Gastroesophageal sphincter (tissue), 4 donors: ENCODE data around the gene UNC5A. TPM values are rescaled to one million over a fixed set of nuclear protein-coding genes. Genes with fewer than 3 reads are reported as not detected.

Source experiments
- ATAC-seq: fragments of 150-250 bp; one replicate; pipeline ENCODE4 v1.9.1; 2016; ENCODE audit warnings: mild to moderate bottlenecking, moderate library complexity
- H3K27ac ChIP-seq, 4 donors: fragments of 200-600 bp; sonication (generic) in 3 of 4; 1 replicate in 3 of 4; 2 replicates in 1 of 4; pipeline ENCODE4 v1.5.1; 2016 to 2019
- H3K27me3 ChIP-seq: fragments of 200-600 bp; sonication (generic); one replicate; pipeline ENCODE4 v1.5.1; 2019
- H3K36me3 ChIP-seq, 2 donors: fragments of 200-600 bp; sonication (generic); one replicate each; pipeline ENCODE4 v1.5.1; 2019; ENCODE audit warnings: control low read depth in 1 of 2
- H3K4me1 ChIP-seq, 3 donors: fragments of 200-600 bp; sonication (generic); 1 replicate in 2 of 3; 2 replicates in 1 of 3; pipeline ENCODE4 v1.5.1; 2016 to 2019; ENCODE audit warnings: control low read depth in 2 of 3
- H3K4me3 ChIP-seq, 2 donors: fragments of 200-600 bp; sonication (generic); one replicate each; pipeline ENCODE4 v1.5.1; 2019; ENCODE audit warnings: mild to moderate bottlenecking in 1 of 2, moderate library complexity in 1 of 2
- H3K9me3 ChIP-seq, 3 donors: fragments of 200-600 bp; sonication (generic); one replicate each; pipeline ENCODE4 v1.5.1; 2017 to 2019; ENCODE audit warnings: control low read depth in 2 of 3
- EP300 ChIP-seq: sonication (generic); formaldehyde crosslinking; IDR thresholded peaks from one replicate; pipeline ENCODE4 v1.6.1; 2017; ENCODE audit warnings: antibody characterized with exemption, mild to moderate bottlenecking
- POLR2A ChIP-seq, 2 donors: fragments of 450-650 bp; IDR thresholded peaks; one replicate each; pipeline ENCODE4 v1.6.1; 2017; ENCODE audit warnings: antibody characterized with exemption in 2 of 2, mild to moderate bottlenecking in 2 of 2, moderate library complexity in 1 of 2
- POLR2AphosphoS5 ChIP-seq: sonication (generic); formaldehyde crosslinking; IDR thresholded peaks from one replicate; pipeline ENCODE4 v1.6.1; 2017; ENCODE audit warnings: antibody characterized with exemption
- WGBS, 2 donors: methylation state at CpG; one replicate each; pipeline ENCODE4 v1.1.5; 2018; ENCODE audit warnings: low coverage in 1 of 2; 5-methylcytosine and 5-hydroxymethylcytosine counted together
- total RNA-seq, 4 donors: library from RNA; depleted of rRNA; stranded (reverse); fragments of >200 nt; gene quantifications; one replicate each; pipeline ENCODE4 v1.1.0, GENCODE V29; 2016
- TF ChIP-seq, protein P1 (sequence below), 4 experiments: fragments of 200-600 bp in 2 of 4; fragments of 450-650 bp in 2 of 4; sonication (generic) in 1 of 4; IDR thresholded peaks; one replicate each; pipeline ENCODE4 v1.5.1; 2017 to 2019; ENCODE audit warnings: antibody characterized with exemption in 4 of 4, mild to moderate bottlenecking in 2 of 4, moderate library complexity in 2 of 4

UNC5A gene
- total RNA-seq, 4 donors from 2014 or later = 0.27 TPM; not detected in 3

GRCh38 chr5:176860381-176860780 lies 50.0 kb downstream of the UNC5A start:
- Histone ChIP-seq H3K4me3 (no peak overlapping the region), H3K27ac (no peak overlapping the region), H3K9me3 (no peaks in the 10 kb centered on the region), H3K27me3 (peaks cover 83% of the 10 kb centered on the region), H3K4me1 (no peaks in the 10 kb centered on the region), H3K36me3 (no peaks in the 10 kb centered on the region)
- ATAC-seq = no peak
- no CpG with 5 or more reads among the region's 11 CpGs for WGBS, 2 donors
- no peak for TF ChIP-seq EP300
- TF ChIP-seq POLR2AphosphoS5 = no peak
- TF ChIP-seq POLR2A (IDR thresholded peaks at IDR 0.05) = no peak

- H3K4me3 ChIP-seq = no peak overlapping the region
- ATAC-seq = no peak
- H3K27ac ChIP-seq = no peak overlapping the region
- WGBS, 2 donors = no CpG with 5 or more reads among the region's 11 CpGs
- H3K4me1 ChIP-seq = no peaks in the 10 kb centered on the region
- TF ChIP-seq, protein P1, sequence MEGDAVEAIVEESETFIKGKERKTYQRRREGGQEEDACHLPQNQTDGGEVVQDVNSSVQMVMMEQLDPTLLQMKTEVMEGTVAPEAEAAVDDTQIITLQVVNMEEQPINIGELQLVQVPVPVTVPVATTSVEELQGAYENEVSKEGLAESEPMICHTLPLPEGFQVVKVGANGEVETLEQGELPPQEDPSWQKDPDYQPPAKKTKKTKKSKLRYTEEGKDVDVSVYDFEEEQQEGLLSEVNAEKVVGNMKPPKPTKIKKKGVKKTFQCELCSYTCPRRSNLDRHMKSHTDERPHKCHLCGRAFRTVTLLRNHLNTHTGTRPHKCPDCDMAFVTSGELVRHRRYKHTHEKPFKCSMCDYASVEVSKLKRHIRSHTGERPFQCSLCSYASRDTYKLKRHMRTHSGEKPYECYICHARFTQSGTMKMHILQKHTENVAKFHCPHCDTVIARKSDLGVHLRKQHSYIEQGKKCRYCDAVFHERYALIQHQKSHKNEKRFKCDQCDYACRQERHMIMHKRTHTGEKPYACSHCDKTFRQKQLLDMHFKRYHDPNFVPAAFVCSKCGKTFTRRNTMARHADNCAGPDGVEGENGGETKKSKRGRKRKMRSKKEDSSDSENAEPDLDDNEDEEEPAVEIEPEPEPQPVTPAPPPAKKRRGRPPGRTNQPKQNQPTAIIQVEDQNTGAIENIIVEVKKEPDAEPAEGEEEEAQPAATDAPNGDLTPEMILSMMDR (IDR thresholded peaks at IDR 0.05) = no peak
- TF ChIP-seq POLR2AphosphoS5 = no peak
- no peak for TF ChIP-seq POLR2A (IDR thresholded peaks at IDR 0.05)
- TF ChIP-seq EP300 = no peak
- no peaks in the 10 kb centered on the region for H3K9me3 ChIP-seq
- H3K27me3 ChIP-seq = peaks cover 83% of the 10 kb centered on the region
- H3K36me3 ChIP-seq = no peaks in the 10 kb centered on the region
These were observed 50.9 kb downstream of the UNC5A start for GRCh38 chr5:176861276-176861675.

GRCh38 chr5:176862330-176862995 lies 52.1 kb downstream of the UNC5A start:
- no peaks in the 10 kb centered on the region for H3K9me3 ChIP-seq
- no peaks in the 10 kb centered on the region for H3K4me1 ChIP-seq
- TF ChIP-seq POLR2AphosphoS5 = no peak
- no peak for TF ChIP-seq POLR2A (IDR thresholded peaks at IDR 0.05)
- TF ChIP-seq, protein P1 (IDR thresholded peaks at IDR 0.05) = no peak
- no peak for TF ChIP-seq EP300
- no peaks in the 10 kb centered on the region for H3K36me3 ChIP-seq
- H3K27me3 ChIP-seq = peaks cover 84% of the 10 kb centered on the region
- ATAC-seq = no peak
- H3K4me3 ChIP-seq = no peak overlapping the region
- no peak overlapping the region for H3K27ac ChIP-seq
- WGBS, 2 donors = 63% methylated on average over 4 of the region's 28 CpGs; no CpG with 5 or more reads in 1 of the 2 donors

- 21 to 25% methylated on average over 5 to 8 of the region's 15 CpGs for WGBS, 2 donors
- no peaks in the 10 kb centered on the region for H3K9me3 ChIP-seq
- H3K27ac ChIP-seq = no peak overlapping the region
- H3K36me3 ChIP-seq = no peaks in the 10 kb centered on the region
- no peak overlapping the region for H3K4me3 ChIP-seq
- H3K27me3 ChIP-seq = peaks cover 84% of the 10 kb centered on the region
- no peaks in the 10 kb centered on the region for H3K4me1 ChIP-seq
- TF ChIP-seq POLR2A (IDR thresholded peaks at IDR 0.05) (no peak), POLR2AphosphoS5 (no peak), EP300 (no peak)
- TF ChIP-seq, protein P1 (IDR thresholded peaks at IDR 0.05) = no peak
- ATAC-seq = no peak
These were observed 52.8 kb downstream of the UNC5A start for GRCh38 chr5:176863041-176863764.

- H3K4me1 ChIP-seq = no peaks in the 10 kb centered on the region
- no peak for ATAC-seq
- no peak overlapping the region for H3K27ac ChIP-seq
- no peak overlapping the region for H3K4me3 ChIP-seq
- H3K27me3 ChIP-seq = peaks cover 88% of the 10 kb centered on the region
- WGBS, 2 donors = 59% methylated on average over 4 of the region's 5 CpGs; no CpG with 5 or more reads in 1 of the 2 donors
- H3K9me3 ChIP-seq = no peaks in the 10 kb centered on the region
- TF ChIP-seq POLR2A (IDR thresholded peaks at IDR 0.05) (no peak), EP300 (no peak), POLR2AphosphoS5 (no peak)
- TF ChIP-seq, protein P1 (IDR thresholded peaks at IDR 0.05) = no peak
- no peaks in the 10 kb centered on the region for H3K36me3 ChIP-seq
These were observed 53.4 kb downstream of the UNC5A start for GRCh38 chr5:176863765-176864098.
